ENCODE results near the gene GRID2. TPM values are rescaled to one million over a fixed set of nuclear protein-coding genes. Genes with fewer than 3 reads are reported as not detected.
A peak's percentile ranks its signal among the peaks of the same experiment; 100 is the strongest.

Gene GRID2
- total and polyA plus RNA-seq, 2 of the 13 experiments (the other 11 are each of a cell fraction or from before 2014, with no cell fraction given) = not detected

- no TSS peak for BruUV-seq (replicated peaks)
- H3K9me3 ChIP-seq (ENCODE audit: low read length) = no peaks in the 10 kb centered on the region
- H3K9ac ChIP-seq (ENCODE audit: insufficient read depth, low read depth, low read length) = no peak overlapping the region
- no peak overlapping the region for H3K4me2 ChIP-seq (ENCODE audit: low read depth, low read length)
- H3K27me3 ChIP-seq (ENCODE audit: control insufficient read depth in 1 of 2, insufficient read depth in 2 of 2, low read length in 2 of 2) = no peaks in the 10 kb centered on the region
- H3K4me3 ChIP-seq (replicated peaks in 1 of 3; ENCODE audit: insufficient read depth in 1 of 3, low read depth in 2 of 3, low read length in 3 of 3) = no peak overlapping the region
- ChIA-PET POLR2A (no interaction called here), CTCF (ENCODE audit: low intra/inter-chr PET ratio, low total read pairs) (no interaction called here)
- intact Hi-C loops (cut with micrococcal nuclease; ENCODE audit: unreplicated experiment) (no loop called here), in situ Hi-C loops (cut with HindIII; ENCODE audit: extremely low pct_ligation_motif_present, low pct_unique_long_range_greater_than_20kb) (no loop called here)
- no peaks in the 10 kb centered on the region for H3K36me3 ChIP-seq (replicated peaks in 1 of 2; ENCODE audit: control insufficient read depth in 1 of 2, insufficient read depth in 2 of 2, low read length in 2 of 2)
- no peak for DNase-seq (ENCODE audit: low spot score)
- WGBS (ENCODE audit: low lambda C conversion rate) = 0% methylated on average over 1 of the region's 1 CpG
- no peak for FAIRE-seq
- H3K4me1 ChIP-seq (ENCODE audit: insufficient read depth, low read length) = no peaks in the 10 kb centered on the region
- H3K27ac ChIP-seq (ENCODE audit: extremely low read length, insufficient read depth, low read length) = no peak overlapping the region
- H4K20me1 ChIP-seq (ENCODE audit: insufficient read depth, low read length) = no peaks in the 10 kb centered on the region
- peak; percentile 91 for TF ChIP-seq ATF7 (IDR thresholded peaks at IDR 0.05)
- no peak for TF ChIP-seq ATF7 (CRISPR knock-in tag; IDR thresholded peaks at IDR 0.05)
- TF ChIP-seq CREB1 (IDR thresholded peaks at IDR 0.05) = 0 out of 2 replicates have a peak, but pooled peaks have one; percentile 20
- TF ChIP-seq CREB1 (CRISPR knock-in tag; IDR thresholded peaks at IDR 0.05) = no peak
- TF ChIP-seq SIN3B (IDR thresholded peaks at IDR 0.05; ENCODE audit: low read length) = no peak
- no peak for ATAC-seq
- no peak overlapping the region for H2AFZ ChIP-seq (ENCODE audit: low read length)
- no peaks in the 10 kb centered on the region for H3K79me2 ChIP-seq (ENCODE audit: insufficient read depth, low read length)
Observed at GRCh38 chr4:93718233-93718632, 1414.5 kb downstream of the GRID2 start.

GRCh38 chr4:93719552-93719951, 1415.8 kb downstream of the GRID2 start:
- no peak overlapping the region for H3K27ac ChIP-seq (ENCODE audit: extremely low read length, insufficient read depth, low read length)
- H3K79me2 ChIP-seq (ENCODE audit: insufficient read depth, low read length) = no peaks in the 10 kb centered on the region
- intact Hi-C loops (cut with micrococcal nuclease; ENCODE audit: unreplicated experiment) = no loop called here
- BruUV-seq (replicated peaks) = no TSS peak
- FAIRE-seq (no peak), ATAC-seq (no peak), DNase-seq (ENCODE audit: low spot score) (no peak)
- no peak for TF ChIP-seq ZNF598 (CRISPR knock-in tag; IDR thresholded peaks at IDR 0.05; ENCODE audit: borderline replicate concordance)
- no peak for TF ChIP-seq CENPBD1 (CRISPR knock-in tag; IDR thresholded peaks at IDR 0.05; ENCODE audit: borderline replicate concordance, low read depth)
- TF ChIP-seq RXRA (CRISPR knock-in tag; IDR thresholded peaks at IDR 0.05) = no peak
- TF ChIP-seq KAT7 (CRISPR knock-in tag; IDR thresholded peaks at IDR 0.05; ENCODE audit: borderline replicate concordance) = no peak
- in situ Hi-C loops (cut with HindIII; ENCODE audit: extremely low pct_ligation_motif_present, low pct_unique_long_range_greater_than_20kb) = no loop called here
- H2AFZ ChIP-seq (ENCODE audit: low read length) = no peak overlapping the region
- no peaks in the 10 kb centered on the region for H3K9me3 ChIP-seq (ENCODE audit: low read length)
- H3K4me2 ChIP-seq (ENCODE audit: low read depth, low read length) = no peak overlapping the region
- no peak overlapping the region for H3K9ac ChIP-seq (ENCODE audit: insufficient read depth, low read depth, low read length)
- H3K36me3 ChIP-seq (replicated peaks in 1 of 2; ENCODE audit: control insufficient read depth in 1 of 2, insufficient read depth in 2 of 2, low read length in 2 of 2) = no peaks in the 10 kb centered on the region
- ChIA-PET POLR2A (no interaction called here), CTCF (ENCODE audit: low intra/inter-chr PET ratio, low total read pairs) (no interaction called here)
- no peaks in the 10 kb centered on the region for H3K27me3 ChIP-seq (ENCODE audit: control insufficient read depth in 1 of 2, insufficient read depth in 2 of 2, low read length in 2 of 2)
- H3K4me3 ChIP-seq (replicated peaks in 1 of 3; ENCODE audit: insufficient read depth in 1 of 3, low read depth in 2 of 3, low read length in 3 of 3) = no peak overlapping the region
- H4K20me1 ChIP-seq (ENCODE audit: insufficient read depth, low read length) = no peaks in the 10 kb centered on the region
- no peaks in the 10 kb centered on the region for H3K4me1 ChIP-seq (ENCODE audit: insufficient read depth, low read length)

Measured in HepG2 (cell line).